Naive B cell (primary cell): ENCODE data around the gene FBXW7. TPM values are rescaled to one million over a fixed set of nuclear protein-coding genes. Genes with fewer than 3 reads are reported as not detected.
"Not testable (repeated sequence)": the region's sequence is repeated elsewhere in the genome, so short reads cannot be mapped to it uniquely, and the experiment has no call there.

Source experiments
- ATAC-seq, 2 donors: fragments of 150-1000 bp; cut with Tn5 transposase; 2 replicates each; pipeline ENCODE4 v1.10.0; 2021; ENCODE audit warnings: low read depth in 2 of 2, mild to moderate bottlenecking in 2 of 2, moderate library complexity in 2 of 2
- DNase-seq: peaks from one replicate; pipeline ENCODE4 v3.0.0; 2022
- H3K27ac Mint-ChIP-seq, 6 donors: one replicate each; pipeline ENCODE4 v1.8.0; 2020 to 2022; ENCODE audit warnings: mild to moderate bottlenecking in 6 of 6, mixed read lengths in 6 of 6, moderate library complexity in 5 of 6, inconsistent platforms in 2 of 6
- H3K27me3 Mint-ChIP-seq, 3 donors: one replicate each; pipeline ENCODE4 v1.8.0; 2021 to 2022; ENCODE audit warnings: mixed read lengths in 3 of 3, mild to moderate bottlenecking in 1 of 3
- H3K36me3 Mint-ChIP-seq, 2 donors: one replicate each; pipeline ENCODE4 v1.8.0; 2020 to 2022; ENCODE audit warnings: mixed read lengths in 2 of 2, inconsistent platforms in 1 of 2, mild to moderate bottlenecking in 1 of 2
- H3K4me1 Mint-ChIP-seq, 3 donors: one replicate each; pipeline ENCODE4 v1.8.0; 2020 to 2022; ENCODE audit warnings: mixed read lengths in 3 of 3, inconsistent platforms in 1 of 3, mild to moderate bottlenecking in 1 of 3, moderate library complexity in 1 of 3
- H3K4me3 Mint-ChIP-seq, 8 donors: one replicate each; pipeline ENCODE4 v1.8.0; 2020 to 2022; ENCODE audit warnings: mild to moderate bottlenecking in 8 of 8, mixed read lengths in 8 of 8, moderate library complexity in 8 of 8, inconsistent platforms in 2 of 8
- H3K9me3 Mint-ChIP-seq, 7 donors: one replicate each; pipeline ENCODE4 v1.8.0; 2020 to 2022; ENCODE audit warnings: mixed read lengths in 7 of 7, mild to moderate bottlenecking in 5 of 7, inconsistent platforms in 2 of 7, moderate library complexity in 1 of 7
- polyA plus RNA-seq, 6 donors: library from polyadenylated mRNA; unstranded; fragments of 300-500 nt; fragmentation: Illumina TruSeq; gene quantifications; one replicate each; pipeline ENCODE4 v1.2.3, GENCODE V29; 2021; ENCODE audit warnings: low read depth in 6 of 6

The FBXW7 gene
- polyA plus RNA-seq, 6 donors from 2014 or later = 35.6 to 64.2 (median 39.0) TPM

- Mint-ChIP-seq H3K27me3 (no peaks in the 10 kb centered on the region), H3K36me3 (no peaks in the 10 kb centered on the region), H3K4me3 (no peak overlapping the region), H3K9me3 (no peaks in the 10 kb centered on the region), H3K4me1 (peaks cover 0 to 6% (median 6%) of the 10 kb centered on the region in 3 donors), H3K27ac (peak overlapping the region in 1 of 6 donors; percentile 49)
- DNase-seq (no peak), ATAC-seq (no peak)
Observed at GRCh38 chr4:152565333-152565732, 29.4 kb upstream of the FBXW7 start.

GRCh38 chr4:152564336-152564735, 28.4 kb upstream of the FBXW7 start:
- H3K27me3 Mint-ChIP-seq = no peaks in the 10 kb centered on the region
- no peaks in the 10 kb centered on the region for H3K9me3 Mint-ChIP-seq
- no peaks in the 10 kb centered on the region for H3K36me3 Mint-ChIP-seq
- DNase-seq (no peak), ATAC-seq (no peak)
- H3K27ac Mint-ChIP-seq = no peak overlapping the region
- H3K4me1 Mint-ChIP-seq = peaks cover 0 to 6% (median 6%) of the 10 kb centered on the region in 3 donors
- no peak overlapping the region for H3K4me3 Mint-ChIP-seq

GRCh38 chr4:152563209-152563608, 27.3 kb upstream of the FBXW7 start:
- Mint-ChIP-seq H3K4me3 (no peak overlapping the region), H3K36me3 (no peaks in the 10 kb centered on the region), H3K9me3 (no peaks in the 10 kb centered on the region), H3K27ac (no peak overlapping the region), H3K27me3 (no peaks in the 10 kb centered on the region), H3K4me1 (peaks cover 0 to 6% (median 6%) of the 10 kb centered on the region in 3 donors)
- DNase-seq = no peak
- ATAC-seq = no peak

- H3K9me3 Mint-ChIP-seq = no peaks in the 10 kb centered on the region
- H3K27me3 Mint-ChIP-seq = no peaks in the 10 kb centered on the region
- no peaks in the 10 kb centered on the region for H3K36me3 Mint-ChIP-seq
- H3K4me1 Mint-ChIP-seq = peaks cover 6 to 10% (median 8%) of the 10 kb centered on the region in 3 donors
- H3K4me3 Mint-ChIP-seq = no peak overlapping the region
- no peak overlapping the region for H3K27ac Mint-ChIP-seq
- DNase-seq (no peak), ATAC-seq (peak; percentile 37 to 64)
Observed at GRCh38 chr4:152559641-152560040, 23.7 kb upstream of the FBXW7 start.

GRCh38 chr4:152558396-152558795, 22.5 kb upstream of the FBXW7 start:
- ATAC-seq (no peak), DNase-seq (no peak)
- Mint-ChIP-seq H3K4me1 (peaks cover 6 to 21% (median 19%) of the 10 kb centered on the region in 3 donors), H3K4me3 (no peak overlapping the region), H3K36me3 (no peaks in the 10 kb centered on the region), H3K27ac (no peak overlapping the region), H3K9me3 (no peaks in the 10 kb centered on the region), H3K27me3 (no peaks in the 10 kb centered on the region)

- ATAC-seq = no peak
- H3K4me1 Mint-ChIP-seq = peaks cover 20 to 34% (median 33%) of the 10 kb centered on the region in 3 donors
- peak overlapping the region in 1 of 6 donors; percentile 49 for H3K27ac Mint-ChIP-seq
- H3K9me3 Mint-ChIP-seq = no peaks in the 10 kb centered on the region
- no peak overlapping the region for H3K4me3 Mint-ChIP-seq
- no peaks in the 10 kb centered on the region for H3K27me3 Mint-ChIP-seq
- H3K36me3 Mint-ChIP-seq = no peaks in the 10 kb centered on the region
- DNase-seq = no peak
Observed at GRCh38 chr4:152556834-152557233, 20.9 kb upstream of the FBXW7 start.

- Mint-ChIP-seq H3K36me3 (no peaks in the 10 kb centered on the region), H3K9me3 (no peaks in the 10 kb centered on the region), H3K27me3 (no peaks in the 10 kb centered on the region), H3K4me1 (peaks cover 23 to 38% (median 32%) of the 10 kb centered on the region in 3 donors), H3K4me3 (peak overlapping the region in 3 of 8 donors; percentile 14 to 48 (median 46)), H3K27ac (peak overlapping the region in 2 of 6 donors; percentile 39 to 49)
- DNase-seq = no peak
- ATAC-seq = no peak
Observed at GRCh38 chr4:152556283-152556682, 20.4 kb upstream of the FBXW7 start.

- ATAC-seq = no peak
- H3K9me3 Mint-ChIP-seq = no peaks in the 10 kb centered on the region
- H3K4me1 Mint-ChIP-seq = peaks cover 27 to 38% (median 27%) of the 10 kb centered on the region in 3 donors
- H3K36me3 Mint-ChIP-seq = no peaks in the 10 kb centered on the region
- H3K4me3 Mint-ChIP-seq = no peak overlapping the region
- H3K27me3 Mint-ChIP-seq = no peaks in the 10 kb centered on the region
- DNase-seq = no peak
- H3K27ac Mint-ChIP-seq = peak overlapping the region in 3 of 6 donors; percentile 24 to 78 (median 61)
Observed at GRCh38 chr4:152554742-152555141, 18.9 kb upstream of the FBXW7 start.

- not testable (repeated sequence) for ATAC-seq, H3K4me3 Mint-ChIP-seq, H3K9me3 Mint-ChIP-seq, DNase-seq, H3K36me3 Mint-ChIP-seq, H3K27me3 Mint-ChIP-seq
- Mint-ChIP-seq H3K4me1 (peaks cover 21 to 36% (median 35%) of the 10 kb centered on the region in 3 donors), H3K27ac (peak overlapping the region in 1 of 6 donors; percentile 77)
Observed at GRCh38 chr4:152550687-152551086, 14.8 kb upstream of the FBXW7 start.

- Mint-ChIP-seq H3K27me3 (no peaks in the 10 kb centered on the region), H3K36me3 (no peaks in the 10 kb centered on the region), H3K9me3 (no peaks in the 10 kb centered on the region), H3K4me3 (no peak overlapping the region), H3K4me1 (peaks cover 0 to 8% (median 0%) of the 10 kb centered on the region in 3 donors), H3K27ac (no peak overlapping the region)
- ATAC-seq (no peak), DNase-seq (no peak)
Observed at GRCh38 chr4:152545088-152545487, 9.2 kb upstream of the FBXW7 start.

- H3K27ac Mint-ChIP-seq, H3K4me1 Mint-ChIP-seq: not testable (repeated sequence)
Observed at GRCh38 chr4:152544533-152544932, 8.6 kb upstream of the FBXW7 start.

GRCh38 chr4:152540941-152541340, 5.0 kb upstream of the FBXW7 start:
- Mint-ChIP-seq H3K27ac (peak overlapping the region in 1 of 6 donors; percentile 7), H3K27me3 (no peaks in the 10 kb centered on the region), H3K4me3 (no peak overlapping the region), H3K36me3 (no peaks in the 10 kb centered on the region), H3K9me3 (no peaks in the 10 kb centered on the region), H3K4me1 (peaks cover 23 to 27% (median 26%) of the 10 kb centered on the region in 3 donors)
- DNase-seq = no peak
- ATAC-seq = no peak

More at GRCh38 chr4:152544533-152544932, 8.6 kb upstream of the FBXW7 start:
- H3K9me3 Mint-ChIP-seq, H3K36me3 Mint-ChIP-seq, ATAC-seq, DNase-seq, H3K4me3 Mint-ChIP-seq, H3K27me3 Mint-ChIP-seq: not testable (repeated sequence)

GRCh38 chr4:152540293-152540674, 4.4 kb upstream of the FBXW7 start:
- ATAC-seq (no peak), DNase-seq (no peak)
- Mint-ChIP-seq H3K27me3 (no peaks in the 10 kb centered on the region), H3K4me3 (no peak overlapping the region), H3K4me1 (peaks cover 23 to 27% (median 26%) of the 10 kb centered on the region in 3 donors), H3K9me3 (no peaks in the 10 kb centered on the region), H3K36me3 (no peaks in the 10 kb centered on the region), H3K27ac (no peak overlapping the region)

GRCh38 chr4:152539556-152540292, 3.8 kb upstream of the FBXW7 start:
- H3K27me3 Mint-ChIP-seq = no peaks in the 10 kb centered on the region
- no peaks in the 10 kb centered on the region for H3K36me3 Mint-ChIP-seq
- DNase-seq (no peak), ATAC-seq (no peak)
- H3K4me3 Mint-ChIP-seq = peak overlapping the region in 1 of 8 donors; percentile 96
- H3K27ac Mint-ChIP-seq = peak overlapping the region in 1 of 6 donors; percentile 7
- H3K4me1 Mint-ChIP-seq = peaks cover 25 to 29% (median 27%) of the 10 kb centered on the region in 3 donors
- no peaks in the 10 kb centered on the region for H3K9me3 Mint-ChIP-seq
